H1 (cell line): ENCODE measurements around the gene RERGL. TPM values are rescaled to one million over a fixed set of nuclear protein-coding genes. Genes with fewer than 3 reads are reported as not detected.

Experiments
- ASH2L ChIP-seq: fragments of 200-600, 300-600 bp; sonication (generic); IDR thresholded peaks from one replicate; pipeline ENCODE4 v1.7.1; 2017; ENCODE audit warnings: low read length
- BCL11A ChIP-seq, 2 experiments: IDR thresholded peaks; one replicate each; pipeline ENCODE4 v1.6.1; 2011; ENCODE audit warnings: low read depth in 2 of 2, low read length in 2 of 2, mild to moderate bottlenecking in 2 of 2
- BRCA1 ChIP-seq: IDR thresholded peaks from 2 replicates; pipeline ENCODE4 v1.6.1; 2012; ENCODE audit warnings: low read depth, low read length, improper control_type of control experiment
- CREB1 ChIP-seq: IDR thresholded peaks from 2 replicates; pipeline ENCODE4 v1.6.1; 2012; ENCODE audit warnings: inconsistent platforms
- EGR1 ChIP-seq: IDR thresholded peaks from 2 replicates; pipeline ENCODE4 v1.6.1; 2011; ENCODE audit warnings: low read depth, low read length, borderline replicate concordance
- GTF2F1 ChIP-seq: IDR thresholded peaks from 2 replicates; pipeline ENCODE4 v1.6.1; 2012; ENCODE audit warnings: low read depth, low read length, improper control_type of control experiment, borderline replicate concordance
- HDAC2 ChIP-seq, 2 experiments: fragments of 300-600 bp in 1 of 2; sonication (generic) in 1 of 2; IDR thresholded peaks; 2 replicates each; pipeline ENCODE4 v1.6.1; 2011 to 2012; ENCODE audit warnings: low read depth in 2 of 2, low read length in 2 of 2, mild to moderate bottlenecking in 2 of 2, moderate library complexity in 2 of 2, borderline replicate concordance in 1 of 2, inconsistent platforms in 1 of 2
- RAD21 ChIP-seq, 2 experiments: IDR thresholded peaks in 1 of 2; conservative IDR thresholded peaks in 1 of 2; 2 replicates each; pipeline ENCODE4 v1.6.1; 2011; ENCODE audit warnings: low read depth in 2 of 2, low read length in 2 of 2, improper control_type of control experiment in 1 of 2, inconsistent platforms in 1 of 2, mild to moderate bottlenecking in 1 of 2, moderate library complexity in 1 of 2
- SRF ChIP-seq: IDR thresholded peaks from 2 replicates; pipeline ENCODE4 v1.6.1; 2011; ENCODE audit warnings: mild to moderate bottlenecking, low read depth, low read length, moderate library complexity
- ZNF274 ChIP-seq: IDR thresholded peaks from 2 replicates; pipeline ENCODE4 v1.7.0; 2012; ENCODE audit warnings: low read length, borderline replicate concordance; ENCODE audit errors: extremely low read depth
- polyA plus RNA-seq, 7 experiments: library from polyadenylated mRNA; depleted of rRNA in 3 of 7; stranded (reverse) in 5 of 7; unstranded in 2 of 7; fragments of >200 nt in 5 of 7; fragments of 200-250 nt in 2 of 7; gene quantifications; 1 replicate in 5 of 7; 2 replicates in 1 of 7; 4 replicates in 1 of 7; pipeline versions ENCODE4 v1.2.1 to v1.2.3, GENCODE V29; 2011 to 2013; ENCODE audit warnings: missing spikeins in 2 of 7, mixed read lengths in 2 of 7
- total RNA-seq: library from RNA; stranded (reverse); fragmentation: NEBNext Ultra II Directional; extraction: Animal tissue kit (Norgen Biotek cat#: 25700); gene quantifications from 2 replicates; pipeline ENCODE4 v1.2.1, GENCODE V29; 2021
- TF ChIP-seq, protein P1 (sequence below): fragments of 300-600 bp; sonication (generic); IDR thresholded peaks from 2 replicates; pipeline ENCODE4 v1.7.1; 2012; ENCODE audit warnings: low read length, moderate library complexity, mild to moderate bottlenecking, inconsistent platforms; ENCODE audit not compliant: insufficient replicate concordance

RERGL gene
- total and polyA plus RNA-seq, 2 of the 8 experiments (the other 6 are each of a cell fraction or from before 2014, with no cell fraction given) = not detected

DNA sequence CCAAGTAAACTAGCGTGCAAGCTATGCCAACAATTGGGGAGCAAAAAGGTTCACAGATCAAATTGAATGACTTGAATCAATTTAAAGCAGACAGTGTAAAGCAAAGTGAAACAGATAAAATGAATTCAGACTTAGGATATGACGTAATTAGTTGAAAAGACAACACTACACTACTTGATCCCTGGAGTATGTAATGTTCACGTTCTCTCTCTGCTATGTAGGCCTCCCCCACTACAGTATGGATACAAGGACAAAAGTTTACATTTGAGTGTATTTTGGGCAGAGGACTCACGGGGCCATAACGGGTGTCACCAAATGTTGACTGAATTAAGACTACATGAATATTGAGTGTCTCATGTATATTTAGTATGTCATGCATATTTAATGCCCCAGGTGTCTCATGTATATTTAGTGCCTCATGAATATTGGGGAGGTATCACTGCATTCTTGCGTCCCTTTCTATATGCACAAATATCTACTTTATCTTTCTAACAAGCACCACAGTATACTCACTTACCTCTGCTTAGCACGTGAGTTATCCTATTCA lies 44.5 kb downstream of the RERGL start (continued):
- TF ChIP-seq, protein P1, sequence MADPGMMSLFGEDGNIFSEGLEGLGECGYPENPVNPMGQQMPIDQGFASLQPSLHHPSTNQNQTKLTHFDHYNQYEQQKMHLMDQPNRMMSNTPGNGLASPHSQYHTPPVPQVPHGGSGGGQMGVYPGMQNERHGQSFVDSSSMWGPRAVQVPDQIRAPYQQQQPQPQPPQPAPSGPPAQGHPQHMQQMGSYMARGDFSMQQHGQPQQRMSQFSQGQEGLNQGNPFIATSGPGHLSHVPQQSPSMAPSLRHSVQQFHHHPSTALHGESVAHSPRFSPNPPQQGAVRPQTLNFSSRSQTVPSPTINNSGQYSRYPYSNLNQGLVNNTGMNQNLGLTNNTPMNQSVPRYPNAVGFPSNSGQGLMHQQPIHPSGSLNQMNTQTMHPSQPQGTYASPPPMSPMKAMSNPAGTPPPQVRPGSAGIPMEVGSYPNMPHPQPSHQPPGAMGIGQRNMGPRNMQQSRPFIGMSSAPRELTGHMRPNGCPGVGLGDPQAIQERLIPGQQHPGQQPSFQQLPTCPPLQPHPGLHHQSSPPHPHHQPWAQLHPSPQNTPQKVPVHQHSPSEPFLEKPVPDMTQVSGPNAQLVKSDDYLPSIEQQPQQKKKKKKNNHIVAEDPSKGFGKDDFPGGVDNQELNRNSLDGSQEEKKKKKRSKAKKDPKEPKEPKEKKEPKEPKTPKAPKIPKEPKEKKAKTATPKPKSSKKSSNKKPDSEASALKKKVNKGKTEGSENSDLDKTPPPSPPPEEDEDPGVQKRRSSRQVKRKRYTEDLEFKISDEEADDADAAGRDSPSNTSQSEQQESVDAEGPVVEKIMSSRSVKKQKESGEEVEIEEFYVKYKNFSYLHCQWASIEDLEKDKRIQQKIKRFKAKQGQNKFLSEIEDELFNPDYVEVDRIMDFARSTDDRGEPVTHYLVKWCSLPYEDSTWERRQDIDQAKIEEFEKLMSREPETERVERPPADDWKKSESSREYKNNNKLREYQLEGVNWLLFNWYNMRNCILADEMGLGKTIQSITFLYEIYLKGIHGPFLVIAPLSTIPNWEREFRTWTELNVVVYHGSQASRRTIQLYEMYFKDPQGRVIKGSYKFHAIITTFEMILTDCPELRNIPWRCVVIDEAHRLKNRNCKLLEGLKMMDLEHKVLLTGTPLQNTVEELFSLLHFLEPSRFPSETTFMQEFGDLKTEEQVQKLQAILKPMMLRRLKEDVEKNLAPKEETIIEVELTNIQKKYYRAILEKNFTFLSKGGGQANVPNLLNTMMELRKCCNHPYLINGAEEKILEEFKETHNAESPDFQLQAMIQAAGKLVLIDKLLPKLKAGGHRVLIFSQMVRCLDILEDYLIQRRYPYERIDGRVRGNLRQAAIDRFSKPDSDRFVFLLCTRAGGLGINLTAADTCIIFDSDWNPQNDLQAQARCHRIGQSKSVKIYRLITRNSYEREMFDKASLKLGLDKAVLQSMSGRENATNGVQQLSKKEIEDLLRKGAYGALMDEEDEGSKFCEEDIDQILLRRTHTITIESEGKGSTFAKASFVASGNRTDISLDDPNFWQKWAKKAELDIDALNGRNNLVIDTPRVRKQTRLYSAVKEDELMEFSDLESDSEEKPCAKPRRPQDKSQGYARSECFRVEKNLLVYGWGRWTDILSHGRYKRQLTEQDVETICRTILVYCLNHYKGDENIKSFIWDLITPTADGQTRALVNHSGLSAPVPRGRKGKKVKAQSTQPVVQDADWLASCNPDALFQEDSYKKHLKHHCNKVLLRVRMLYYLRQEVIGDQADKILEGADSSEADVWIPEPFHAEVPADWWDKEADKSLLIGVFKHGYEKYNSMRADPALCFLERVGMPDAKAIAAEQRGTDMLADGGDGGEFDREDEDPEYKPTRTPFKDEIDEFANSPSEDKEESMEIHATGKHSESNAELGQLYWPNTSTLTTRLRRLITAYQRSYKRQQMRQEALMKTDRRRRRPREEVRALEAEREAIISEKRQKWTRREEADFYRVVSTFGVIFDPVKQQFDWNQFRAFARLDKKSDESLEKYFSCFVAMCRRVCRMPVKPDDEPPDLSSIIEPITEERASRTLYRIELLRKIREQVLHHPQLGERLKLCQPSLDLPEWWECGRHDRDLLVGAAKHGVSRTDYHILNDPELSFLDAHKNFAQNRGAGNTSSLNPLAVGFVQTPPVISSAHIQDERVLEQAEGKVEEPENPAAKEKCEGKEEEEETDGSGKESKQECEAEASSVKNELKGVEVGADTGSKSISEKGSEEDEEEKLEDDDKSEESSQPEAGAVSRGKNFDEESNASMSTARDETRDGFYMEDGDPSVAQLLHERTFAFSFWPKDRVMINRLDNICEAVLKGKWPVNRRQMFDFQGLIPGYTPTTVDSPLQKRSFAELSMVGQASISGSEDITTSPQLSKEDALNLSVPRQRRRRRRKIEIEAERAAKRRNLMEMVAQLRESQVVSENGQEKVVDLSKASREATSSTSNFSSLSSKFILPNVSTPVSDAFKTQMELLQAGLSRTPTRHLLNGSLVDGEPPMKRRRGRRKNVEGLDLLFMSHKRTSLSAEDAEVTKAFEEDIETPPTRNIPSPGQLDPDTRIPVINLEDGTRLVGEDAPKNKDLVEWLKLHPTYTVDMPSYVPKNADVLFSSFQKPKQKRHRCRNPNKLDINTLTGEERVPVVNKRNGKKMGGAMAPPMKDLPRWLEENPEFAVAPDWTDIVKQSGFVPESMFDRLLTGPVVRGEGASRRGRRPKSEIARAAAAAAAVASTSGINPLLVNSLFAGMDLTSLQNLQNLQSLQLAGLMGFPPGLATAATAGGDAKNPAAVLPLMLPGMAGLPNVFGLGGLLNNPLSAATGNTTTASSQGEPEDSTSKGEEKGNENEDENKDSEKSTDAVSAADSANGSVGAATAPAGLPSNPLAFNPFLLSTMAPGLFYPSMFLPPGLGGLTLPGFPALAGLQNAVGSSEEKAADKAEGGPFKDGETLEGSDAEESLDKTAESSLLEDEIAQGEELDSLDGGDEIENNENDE = no peak
- TF ChIP-seq ZNF274 = no peak
- TF ChIP-seq HDAC2 (IDR thresholded peaks at IDR 0.05; ENCODE audit: borderline replicate concordance in 1 of 2, low read depth in 2 of 2, low read length in 2 of 2) = no peak
- no peak for TF ChIP-seq BRCA1
- no peak for TF ChIP-seq ASH2L
- TF ChIP-seq GTF2F1 = no peak
- no peak for TF ChIP-seq SRF
- no peak for TF ChIP-seq RAD21 (IDR thresholded peaks at IDR 0.05 in 1 of 2, conservative IDR thresholded peaks at IDR 0.05 in 1 of 2; ENCODE audit: low read depth in 2 of 2, low read length in 2 of 2)
- TF ChIP-seq EGR1 = no peak
- TF ChIP-seq BCL11A (IDR thresholded peaks at IDR 0.05; ENCODE audit: low read depth in 2 of 2, low read length in 2 of 2) = no peak
- TF ChIP-seq CREB1 = no peak
